GM12891 (cell line): ENCODE results near the gene OR6A2.

ENCODE experiments used
- POLR2A ChIP-seq: IDR thresholded peaks from 2 replicates; pipeline ENCODE4 v1.6.1; 2011; ENCODE audit warnings: low read depth, low read length, control low read depth
- SPI1 ChIP-seq: IDR thresholded peaks from 2 replicates; pipeline ENCODE4 v1.6.1; 2011; ENCODE audit warnings: low read depth, low read length, control low read depth

DNA sequence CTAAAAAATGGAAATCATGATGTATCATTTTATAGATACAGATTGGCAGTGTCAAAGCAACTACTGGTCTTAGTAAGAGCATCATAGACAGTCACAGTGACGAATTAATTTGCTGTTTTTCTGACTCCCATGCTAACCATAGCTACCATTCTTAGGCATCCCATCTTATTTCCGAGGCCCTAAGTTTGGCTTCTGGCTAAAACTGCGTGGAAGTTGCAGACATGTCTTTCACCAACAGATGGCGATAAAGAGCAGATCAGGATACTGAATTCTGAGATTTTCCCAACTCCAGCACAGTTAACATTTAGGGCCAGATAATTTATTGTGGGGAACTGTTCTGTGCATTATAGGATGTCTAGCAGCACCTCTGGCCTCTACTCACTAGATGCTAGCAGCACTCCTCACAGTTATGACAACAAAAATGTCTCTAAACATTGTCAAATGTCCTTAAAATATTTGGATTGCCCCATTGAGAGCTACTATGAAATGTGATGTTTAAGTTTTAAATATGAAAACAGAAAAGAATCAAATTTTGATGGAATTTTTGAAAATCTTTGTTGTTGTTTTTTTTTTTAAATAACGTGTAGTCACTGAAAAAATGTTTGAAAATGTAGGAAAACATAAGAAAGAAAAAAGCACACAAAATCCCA is 44.1 kb downstream of the OR6A2 start:
- TF ChIP-seq SPI1, result no peak
- no peak for TF ChIP-seq POLR2A
